Lower lobe of right lung (tissue), 2 donors: ENCODE measurements around the gene SRGAP3. TPM values are rescaled to one million over a fixed set of nuclear protein-coding genes. Genes with fewer than 3 reads are reported as not detected.

Experiments
- ATAC-seq, 2 donors: fragments of 200-7000 bp; cut with Tn5 transposase; one replicate each; pipeline ENCODE4 v1.9.1; 2020 to 2022; ENCODE audit warnings: mild to moderate bottlenecking in 2 of 2, moderate library complexity in 2 of 2
- DNase-seq: peaks from one replicate; pipeline ENCODE4 v3.0.0-alpha.2; 2020
- H3K27ac ChIP-seq: fragments of 200-600 bp; one replicate; pipeline ENCODE4 v1.8.0; 2022
- H3K27me3 ChIP-seq: fragments of 200-600 bp; one replicate; pipeline ENCODE4 v1.8.0; 2022; ENCODE audit warnings: low read depth
- H3K36me3 ChIP-seq: fragments of 200-600 bp; one replicate; pipeline ENCODE4 v1.8.0; 2022; ENCODE audit warnings: mild to moderate bottlenecking
- H3K4me1 ChIP-seq: fragments of 200-600 bp; one replicate; pipeline ENCODE4 v1.8.0; 2022
- H3K4me3 ChIP-seq: fragments of 200-600 bp; one replicate; pipeline ENCODE4 v1.8.0; 2022; ENCODE audit warnings: mild to moderate bottlenecking
- H3K9me3 ChIP-seq: fragments of 200-600 bp; one replicate; pipeline ENCODE4 v1.8.0; 2022
- CTCF ChIP-seq: fragments of 200-600 bp; IDR thresholded peaks from one replicate; pipeline ENCODE4 v1.8.0; 2022; ENCODE audit warnings: antibody characterized with exemption, mild to moderate bottlenecking
- intact Hi-C: fragments of 100-400 bp; cut with DNase I; formaldehyde crosslinking; loops from one replicate; pipeline ENCODE4 v1.11.0; 2022
- total RNA-seq: library from RNA; stranded (reverse); fragmentation: NEBNext Ultra II Directional; extraction: Animal tissue kit (Norgen Biotek cat#: 25700); gene quantifications from one replicate; pipeline ENCODE4 v1.2.1, GENCODE V29; 2021
- donor health status: DM: no; HTN: yes; CAD: no; lungs with severe emphysema.

Gene SRGAP3
- total RNA-seq, 1 donor from 2014 or later: 7.8 TPM

GRCh38 chr3:9115336-9115735 is 134.1 kb downstream of the SRGAP3 start:
- Histone ChIP-seq H3K36me3 (no peaks in the 10 kb centered on the region), H3K27me3 (no peaks in the 10 kb centered on the region), H3K4me1 (no peaks in the 10 kb centered on the region), H3K9me3 (no peaks in the 10 kb centered on the region), H3K4me3 (no peak overlapping the region), H3K27ac (no peak overlapping the region)
- ATAC-seq (no peak), DNase-seq (no peak)
- no peak for TF ChIP-seq CTCF
- intact Hi-C loops: no loop called here

GRCh38 chr3:9113040-9113439 is 136.4 kb downstream of the SRGAP3 start:
- no peaks in the 10 kb centered on the region for H3K36me3 ChIP-seq
- H3K4me3 ChIP-seq: no peak overlapping the region
- intact Hi-C loops: no loop called here
- DNase-seq: no peak
- H3K27me3 ChIP-seq: no peaks in the 10 kb centered on the region
- no peak for ATAC-seq
- no peaks in the 10 kb centered on the region for H3K9me3 ChIP-seq
- TF ChIP-seq CTCF: no peak
- no peaks in the 10 kb centered on the region for H3K4me1 ChIP-seq
- H3K27ac ChIP-seq: no peak overlapping the region

GRCh38 chr3:9111866-9112265 is 137.6 kb downstream of the SRGAP3 start:
- Histone ChIP-seq H3K9me3 (no peaks in the 10 kb centered on the region), H3K27ac (no peak overlapping the region), H3K4me3 (no peak overlapping the region), H3K27me3 (no peaks in the 10 kb centered on the region), H3K36me3 (no peaks in the 10 kb centered on the region), H3K4me1 (no peaks in the 10 kb centered on the region)
- intact Hi-C loops: no loop called here
- ATAC-seq (peak; percentile 15 to 31), DNase-seq (no peak)
- no peak for TF ChIP-seq CTCF

- no peak for TF ChIP-seq CTCF
- H3K4me3 ChIP-seq: no peak overlapping the region
- DNase-seq: no peak
- no peaks in the 10 kb centered on the region for H3K36me3 ChIP-seq
- ATAC-seq: no peak
- H3K27ac ChIP-seq: no peak overlapping the region
- H3K27me3 ChIP-seq: no peaks in the 10 kb centered on the region
- no peaks in the 10 kb centered on the region for H3K9me3 ChIP-seq
- intact Hi-C loops: no loop called here
- no peaks in the 10 kb centered on the region for H3K4me1 ChIP-seq
Measured at GRCh38 chr3:9111417-9111816, 138.0 kb downstream of the SRGAP3 start.

- Histone ChIP-seq H3K27ac (no peak overlapping the region), H3K36me3 (no peaks in the 10 kb centered on the region), H3K27me3 (no peaks in the 10 kb centered on the region), H3K9me3 (no peaks in the 10 kb centered on the region), H3K4me3 (no peak overlapping the region), H3K4me1 (no peaks in the 10 kb centered on the region)
- DNase-seq: no peak
- ATAC-seq: no peak
- no peak for TF ChIP-seq CTCF
- intact Hi-C loops: no loop called here
Measured at GRCh38 chr3:9110802-9111201, 138.6 kb downstream of the SRGAP3 start.

GRCh38 chr3:9110316-9110715 is 139.1 kb downstream of the SRGAP3 start:
- TF ChIP-seq CTCF: no peak
- H3K4me3 ChIP-seq: no peak overlapping the region
- H3K36me3 ChIP-seq: no peaks in the 10 kb centered on the region
- H3K27ac ChIP-seq: no peak overlapping the region
- no peak for ATAC-seq
- no peak for DNase-seq
- intact Hi-C loops: no loop called here
- no peaks in the 10 kb centered on the region for H3K4me1 ChIP-seq
- no peaks in the 10 kb centered on the region for H3K9me3 ChIP-seq
- no peaks in the 10 kb centered on the region for H3K27me3 ChIP-seq
